ENCODE measurements around the gene DDOST.
"Not testable (repeated sequence)": the region's sequence is repeated elsewhere in the genome, so short reads cannot be mapped to it uniquely, and the experiment has no call there.

Gene DDOST

GRCh38 chr1:20611652-20612051 is 49.5 kb downstream of the DDOST start:
- DNase-seq: no peak
- TF ChIP-seq, protein P1, sequence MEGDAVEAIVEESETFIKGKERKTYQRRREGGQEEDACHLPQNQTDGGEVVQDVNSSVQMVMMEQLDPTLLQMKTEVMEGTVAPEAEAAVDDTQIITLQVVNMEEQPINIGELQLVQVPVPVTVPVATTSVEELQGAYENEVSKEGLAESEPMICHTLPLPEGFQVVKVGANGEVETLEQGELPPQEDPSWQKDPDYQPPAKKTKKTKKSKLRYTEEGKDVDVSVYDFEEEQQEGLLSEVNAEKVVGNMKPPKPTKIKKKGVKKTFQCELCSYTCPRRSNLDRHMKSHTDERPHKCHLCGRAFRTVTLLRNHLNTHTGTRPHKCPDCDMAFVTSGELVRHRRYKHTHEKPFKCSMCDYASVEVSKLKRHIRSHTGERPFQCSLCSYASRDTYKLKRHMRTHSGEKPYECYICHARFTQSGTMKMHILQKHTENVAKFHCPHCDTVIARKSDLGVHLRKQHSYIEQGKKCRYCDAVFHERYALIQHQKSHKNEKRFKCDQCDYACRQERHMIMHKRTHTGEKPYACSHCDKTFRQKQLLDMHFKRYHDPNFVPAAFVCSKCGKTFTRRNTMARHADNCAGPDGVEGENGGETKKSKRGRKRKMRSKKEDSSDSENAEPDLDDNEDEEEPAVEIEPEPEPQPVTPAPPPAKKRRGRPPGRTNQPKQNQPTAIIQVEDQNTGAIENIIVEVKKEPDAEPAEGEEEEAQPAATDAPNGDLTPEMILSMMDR (IDR thresholded peaks at IDR 0.05): no peak
- Mint-ChIP-seq H3K4me3 (no peak overlapping the region), H3K27ac (no peak overlapping the region), H3K4me1 (peaks cover 31% of the 10 kb centered on the region), H3K36me3 (ENCODE audit: low read depth) (no peaks in the 10 kb centered on the region), H3K9me3 (no peaks in the 10 kb centered on the region), H3K27me3 (ENCODE audit: low read depth, poor library complexity) (no peaks in the 10 kb centered on the region)

DNA sequence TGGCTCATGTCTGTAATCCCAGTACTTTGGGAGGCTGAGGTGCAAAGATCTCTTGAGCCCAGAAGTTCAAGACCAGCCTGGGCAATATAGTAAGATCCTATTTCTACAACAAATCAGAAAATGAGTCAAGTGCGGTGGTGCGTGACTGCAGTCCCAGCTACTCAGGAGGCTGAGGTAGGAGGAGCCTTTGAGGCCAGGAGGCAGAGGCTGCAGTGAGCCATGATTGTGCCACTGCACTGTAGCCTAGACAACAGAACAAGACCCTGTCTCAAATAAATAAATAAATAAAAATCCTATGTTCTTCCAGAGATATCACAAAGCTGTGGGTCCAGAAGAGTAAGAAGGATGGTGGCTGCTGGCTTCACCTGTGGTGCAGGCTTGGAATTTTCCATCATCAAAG is 50.2 kb downstream of the DDOST start:
- Mint-ChIP-seq H3K27me3 (ENCODE audit: low read depth, poor library complexity) (peaks cover 3% of the 10 kb centered on the region), H3K27ac (no peak overlapping the region), H3K9me3 (no peaks in the 10 kb centered on the region), H3K4me3 (no peak overlapping the region), H3K36me3 (ENCODE audit: low read depth) (no peaks in the 10 kb centered on the region), H3K4me1 (peaks cover 24% of the 10 kb centered on the region)
- TF ChIP-seq, protein P1 (IDR thresholded peaks at IDR 0.05): no peak
- DNase-seq: no peak

- no peaks in the 10 kb centered on the region for H3K9me3 Mint-ChIP-seq
- H3K36me3 Mint-ChIP-seq (ENCODE audit: low read depth): no peaks in the 10 kb centered on the region
- TF ChIP-seq, protein P1 (IDR thresholded peaks at IDR 0.05): no peak
- H3K27ac Mint-ChIP-seq: peak overlapping the region; percentile 68
- peaks cover 19% of the 10 kb centered on the region for H3K4me1 Mint-ChIP-seq
- no peak overlapping the region for H3K4me3 Mint-ChIP-seq
- peaks cover 3% of the 10 kb centered on the region for H3K27me3 Mint-ChIP-seq (ENCODE audit: low read depth, poor library complexity)
- no peak for DNase-seq
Observed at GRCh38 chr1:20609541-20609940, 51.6 kb downstream of the DDOST start.

- H3K36me3 Mint-ChIP-seq (ENCODE audit: low read depth); H3K27me3 Mint-ChIP-seq (ENCODE audit: low read depth, poor library complexity); H3K9me3 Mint-ChIP-seq; H3K27ac Mint-ChIP-seq; DNase-seq; H3K4me1 Mint-ChIP-seq; H3K4me3 Mint-ChIP-seq: not testable (repeated sequence)
Observed at GRCh38 chr1:20606801-20607570, 54.2 kb downstream of the DDOST start.

DNA sequence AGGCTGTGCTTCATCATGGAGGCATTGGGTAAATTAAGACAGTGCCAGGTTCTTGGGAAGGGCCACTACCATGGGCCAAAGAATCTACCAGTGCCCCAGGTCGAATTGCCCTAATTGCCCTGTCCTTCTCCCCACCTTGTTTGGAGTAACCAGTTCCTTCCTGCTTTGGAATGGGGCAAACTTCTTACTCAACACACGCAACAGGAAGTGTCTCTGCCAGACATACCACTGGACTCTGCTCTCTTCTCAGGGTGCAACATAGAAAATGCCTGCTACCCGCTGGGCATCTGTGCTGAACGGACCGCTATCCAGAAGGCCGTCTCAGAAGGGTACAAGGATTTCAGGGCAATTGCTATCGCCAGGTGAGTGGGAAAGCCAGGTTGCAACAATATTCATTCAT is 56.5 kb downstream of the DDOST start:
- Mint-ChIP-seq H3K36me3 (ENCODE audit: low read depth) (no peaks in the 10 kb centered on the region), H3K9me3 (no peaks in the 10 kb centered on the region), H3K27ac (no peak overlapping the region), H3K4me1 (no peaks in the 10 kb centered on the region), H3K27me3 (ENCODE audit: low read depth, poor library complexity) (peaks cover 3% of the 10 kb centered on the region), H3K4me3 (no peak overlapping the region)
- TF ChIP-seq, protein P1 (IDR thresholded peaks at IDR 0.05): no peak
- DNase-seq: no peak

- no peaks in the 10 kb centered on the region for H3K36me3 Mint-ChIP-seq (ENCODE audit: low read depth)
- no peaks in the 10 kb centered on the region for H3K4me1 Mint-ChIP-seq
- TF ChIP-seq, protein P1 (IDR thresholded peaks at IDR 0.05): no peak
- DNase-seq: no peak
- no peak overlapping the region for H3K27ac Mint-ChIP-seq
- no peak overlapping the region for H3K4me3 Mint-ChIP-seq
- no peaks in the 10 kb centered on the region for H3K9me3 Mint-ChIP-seq
- H3K27me3 Mint-ChIP-seq (ENCODE audit: low read depth, poor library complexity): peaks cover 3% of the 10 kb centered on the region
Observed at GRCh38 chr1:20603504-20604464, 57.4 kb downstream of the DDOST start.

All from nephron progenitor cell (in vitro differentiated cells).